Spleen (tissue), 11 donors: ENCODE data around the gene SLC36A3. TPM values are rescaled to one million over a fixed set of nuclear protein-coding genes. Genes with fewer than 3 reads are reported as not detected.

Source experiments
- DNase-seq: peaks from one replicate; pipeline ENCODE4 v3.0.0-alpha.2; 2020
- H3K27ac ChIP-seq, 8 donors: fragments of 200-600 bp; sonication (generic) in 7 of 8; 1 replicate in 4 of 8; 2 replicates in 4 of 8; pipeline versions ENCODE4 v1.5.0 to v1.8.0; 2016 to 2021; ENCODE audit warnings: inconsistent platforms in 4 of 8, mild to moderate bottlenecking in 4 of 8, moderate library complexity in 1 of 8
- H3K27me3 ChIP-seq, 7 donors: fragments of 200-600 bp; sonication (generic) in 6 of 7; replicated peaks in 1 of 7; 1 replicate in 4 of 7; 2 replicates in 3 of 7; pipeline versions ENCODE4 v1.5.0 to v1.8.0; 2016 to 2021; ENCODE audit warnings: inconsistent platforms in 3 of 7, mild to moderate bottlenecking in 1 of 7
- H3K36me3 ChIP-seq, 6 donors: fragments of 200-600 bp; sonication (generic) in 5 of 6; 1 replicate in 4 of 6; 2 replicates in 2 of 6; pipeline versions ENCODE4 v1.5.0 to v1.8.0; 2016 to 2021; ENCODE audit warnings: inconsistent platforms in 2 of 6
- H3K4me1 ChIP-seq, 6 donors: fragments of 200-600 bp; sonication (generic) in 5 of 6; 1 replicate in 3 of 6; 2 replicates in 3 of 6; pipeline versions ENCODE4 v1.5.0 to v1.8.0; 2016 to 2021; ENCODE audit warnings: inconsistent platforms in 3 of 6
- H3K4me3 ChIP-seq, 8 donors: fragments of 200-600 bp; sonication (generic) in 7 of 8; 1 replicate in 4 of 8; 2 replicates in 4 of 8; pipeline versions ENCODE4 v1.5.0 to v1.8.0; 2016 to 2021; ENCODE audit warnings: inconsistent platforms in 4 of 8, mild to moderate bottlenecking in 4 of 8, moderate library complexity in 2 of 8
- H3K9me3 ChIP-seq, 8 donors: fragments of 200-600 bp; sonication (generic) in 7 of 8; 1 replicate in 4 of 8; 2 replicates in 4 of 8; pipeline versions ENCODE4 v1.5.0 to v1.8.0; 2016 to 2021; ENCODE audit warnings: inconsistent platforms in 4 of 8
- POLR2A ChIP-seq, 3 donors: fragments of 450-650 bp; IDR thresholded peaks; one replicate each; pipeline ENCODE4 v1.5.1; 2017; ENCODE audit warnings: antibody characterized with exemption in 3 of 3, mild to moderate bottlenecking in 1 of 3
- POLR2AphosphoS5 ChIP-seq, 3 donors: sonication (generic); formaldehyde crosslinking; IDR thresholded peaks; one replicate each; pipeline ENCODE4 v1.5.1; 2017; ENCODE audit warnings: antibody characterized with exemption in 3 of 3
- WGBS, 5 donors: extraction: QIAGEN DNeasy Blood & Tissue Kit in 3 of 5; methylation state at CpG; one replicate each; pipeline versions ENCODE4 v1.1.5 to v1.1.7; 2013 to 2018; 5-methylcytosine and 5-hydroxymethylcytosine counted together
- intact Hi-C: fragments of 100-400 bp; cut with DNase I; formaldehyde crosslinking; loops from one replicate; pipeline ENCODE4 v1.15.0; 2023; ENCODE audit warnings: low total_unique reads
- polyA plus RNA-seq, 3 donors: library from polyadenylated mRNA; stranded (reverse); fragments of 200-250 nt; gene quantifications; one replicate each; pipeline ENCODE4 v1.2.1, GENCODE V29; 2013
- total RNA-seq, 7 donors: library from RNA; depleted of rRNA in 3 of 7; stranded (reverse); fragments of >200 nt in 3 of 7; fragmentation: NEBNext Ultra II Directional in 4 of 7; extraction: Animal tissue kit (Norgen Biotek cat#: 25700) in 4 of 7; gene quantifications; one replicate each; pipeline versions ENCODE4 v1.1.0 to v1.2.1, GENCODE V29; 2016 to 2021
- TF ChIP-seq, protein P1 (sequence below), 11 experiments: fragments of 200-600 bp in 7 of 11; fragments of 450-650 bp in 4 of 11; sonication (generic) in 4 of 11; IDR thresholded peaks in 8 of 11; conservative IDR thresholded peaks in 3 of 11; 1 replicate in 7 of 11; 2 replicates in 4 of 11; pipeline versions ENCODE4 v1.4.0 to v1.8.0; 2016 to 2021; ENCODE audit warnings: antibody characterized with exemption in 11 of 11, inconsistent platforms in 4 of 11, mild to moderate bottlenecking in 1 of 11
- donor health status: healthy with polysubstance abuse.
- donor health status: DM: no; HTN: no; CAD: no; lungs with moderate emphysema.
- donor health status: DM: no; HTN: no; CAD: no.
- donor health status: Bipolar disorder and iron deficiency.
- donor health status: healthy.
- donor health status: DM: no; HTN: no; CAD: no.
- donor health status: DM: yes; HTN: yes; CAD: no.

SLC36A3 gene
- total and polyA plus RNA-seq, 10 donors, result not detected

DNA sequence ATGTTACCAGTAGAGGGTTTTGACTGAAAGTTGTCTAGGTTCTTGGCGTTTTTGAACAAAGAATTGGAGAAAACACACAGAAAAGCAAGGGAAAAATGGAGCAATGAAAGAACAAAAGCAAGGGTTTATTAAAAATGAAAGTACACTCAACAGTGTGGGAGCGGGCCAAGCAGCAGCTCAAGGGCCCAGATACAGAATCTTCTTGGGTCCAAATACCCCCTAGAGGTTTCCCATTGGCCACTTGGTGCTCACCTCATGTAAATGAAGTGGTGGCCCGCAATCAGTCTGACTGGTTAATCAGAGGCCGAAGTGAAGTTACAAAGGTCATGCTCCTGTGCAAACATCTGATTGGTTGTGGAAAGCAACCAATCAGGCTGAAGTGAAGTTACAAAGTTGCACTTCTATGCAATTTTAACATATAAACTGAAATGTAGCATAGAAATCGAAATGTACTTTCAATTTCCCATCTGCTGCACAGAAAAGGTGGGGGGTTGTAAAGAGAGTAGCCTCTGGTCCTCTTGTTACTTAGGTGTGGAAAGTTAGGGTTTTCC is 52.5 kb downstream of the SLC36A3 start:
- intact Hi-C loops, result no loop called here
- 72 to 85% (median 75%) methylated on average over 5 of the region's 5 CpGs for WGBS, 5 donors
- Histone ChIP-seq H3K4me3 (peak overlapping the region in 1 of 8 donors; percentile 97), H3K27me3 (no peaks in the 10 kb centered on the region), H3K9me3 (no peaks in the 10 kb centered on the region), H3K36me3 (no peaks in the 10 kb centered on the region), H3K27ac (peak overlapping the region in 6 of 8 donors; percentile 51 to 94 (median 87)), H3K4me1 (peaks cover 18 to 55% (median 44%) of the 10 kb centered on the region in 6 donors)
- no peak for DNase-seq
- TF ChIP-seq POLR2A (IDR thresholded peaks at IDR 0.05) (no peak), POLR2AphosphoS5 (IDR thresholded peaks at IDR 0.05) (no peak)
- TF ChIP-seq, protein P1, sequence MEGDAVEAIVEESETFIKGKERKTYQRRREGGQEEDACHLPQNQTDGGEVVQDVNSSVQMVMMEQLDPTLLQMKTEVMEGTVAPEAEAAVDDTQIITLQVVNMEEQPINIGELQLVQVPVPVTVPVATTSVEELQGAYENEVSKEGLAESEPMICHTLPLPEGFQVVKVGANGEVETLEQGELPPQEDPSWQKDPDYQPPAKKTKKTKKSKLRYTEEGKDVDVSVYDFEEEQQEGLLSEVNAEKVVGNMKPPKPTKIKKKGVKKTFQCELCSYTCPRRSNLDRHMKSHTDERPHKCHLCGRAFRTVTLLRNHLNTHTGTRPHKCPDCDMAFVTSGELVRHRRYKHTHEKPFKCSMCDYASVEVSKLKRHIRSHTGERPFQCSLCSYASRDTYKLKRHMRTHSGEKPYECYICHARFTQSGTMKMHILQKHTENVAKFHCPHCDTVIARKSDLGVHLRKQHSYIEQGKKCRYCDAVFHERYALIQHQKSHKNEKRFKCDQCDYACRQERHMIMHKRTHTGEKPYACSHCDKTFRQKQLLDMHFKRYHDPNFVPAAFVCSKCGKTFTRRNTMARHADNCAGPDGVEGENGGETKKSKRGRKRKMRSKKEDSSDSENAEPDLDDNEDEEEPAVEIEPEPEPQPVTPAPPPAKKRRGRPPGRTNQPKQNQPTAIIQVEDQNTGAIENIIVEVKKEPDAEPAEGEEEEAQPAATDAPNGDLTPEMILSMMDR (IDR thresholded peaks at IDR 0.05 in 8 of 11, conservative IDR thresholded peaks at IDR 0.05 in 3 of 11), result no peak

DNA sequence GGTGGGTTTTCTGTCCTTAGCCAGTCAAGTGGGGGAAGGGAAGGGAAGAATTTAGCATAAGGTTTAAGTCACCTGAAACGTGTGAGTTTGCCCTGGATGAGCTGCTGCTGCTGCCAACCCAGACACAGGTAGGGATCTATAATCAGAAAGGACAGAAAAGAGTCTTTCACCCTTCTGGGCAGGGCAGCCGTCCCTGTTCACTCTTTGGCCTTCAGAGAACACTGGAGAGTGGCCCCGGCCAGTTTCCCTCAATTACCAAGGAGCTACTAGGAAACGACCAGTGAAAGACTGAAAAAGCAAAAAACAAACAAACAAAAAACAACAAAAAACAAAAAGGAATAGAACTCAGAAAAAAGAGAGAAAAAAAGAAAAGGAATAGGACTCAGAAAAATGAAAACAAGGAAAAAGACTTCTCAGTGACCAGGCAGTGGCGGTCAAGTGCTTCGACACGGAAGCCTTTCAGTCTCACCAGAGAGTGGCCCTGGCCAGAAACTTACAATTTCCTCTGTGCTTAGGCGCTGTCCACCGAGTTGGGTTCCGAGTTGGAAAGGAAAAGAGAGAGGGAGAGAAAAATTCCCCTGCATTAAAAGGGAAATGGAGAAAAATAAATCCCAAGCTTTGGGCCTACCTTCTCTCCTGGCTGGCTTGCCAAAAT is 53.1 kb downstream of the SLC36A3 start:
- H3K27me3 ChIP-seq, result no peaks in the 10 kb centered on the region
- H3K27ac ChIP-seq, result peak overlapping the region in 6 of 8 donors; percentile 51 to 94 (median 87)
- H3K9me3 ChIP-seq, result no peaks in the 10 kb centered on the region
- H3K36me3 ChIP-seq, result no peaks in the 10 kb centered on the region
- peak overlapping the region in 1 of 8 donors; percentile 97 for H3K4me3 ChIP-seq
- WGBS, 5 donors, result 72 to 81% (median 81%) methylated on average over 10 of the region's 10 CpGs
- peaks cover 18 to 52% (median 39%) of the 10 kb centered on the region in 6 donors for H3K4me1 ChIP-seq
- intact Hi-C loops, result no loop called here
- no peak for TF ChIP-seq POLR2A (IDR thresholded peaks at IDR 0.05)
- TF ChIP-seq POLR2AphosphoS5 (IDR thresholded peaks at IDR 0.05), result no peak
- TF ChIP-seq, protein P1 (IDR thresholded peaks at IDR 0.05 in 8 of 11, conservative IDR thresholded peaks at IDR 0.05 in 3 of 11), result no peak
- no peak for DNase-seq

DNA sequence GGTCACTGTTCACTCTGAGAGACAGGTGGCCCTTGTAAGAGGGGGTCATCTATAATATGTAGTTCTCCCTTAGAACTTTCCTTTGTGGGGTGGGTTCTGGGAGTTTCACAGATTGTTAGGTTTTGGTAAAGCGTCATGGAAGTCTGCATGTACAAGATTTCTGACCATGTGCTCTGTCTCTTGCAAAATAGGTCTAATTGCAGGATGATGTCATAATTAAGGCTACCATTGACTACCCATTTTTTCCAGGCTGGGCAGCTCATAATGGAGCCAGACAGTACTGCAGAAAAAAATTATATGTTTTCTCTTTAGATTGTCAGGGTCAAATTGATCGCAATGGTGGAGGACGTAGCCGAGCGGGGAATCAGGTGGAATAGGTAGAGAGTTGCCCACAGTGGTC is 54.3 kb downstream of the SLC36A3 start:
- no peaks in the 10 kb centered on the region for H3K27me3 ChIP-seq
- no peak for DNase-seq
- no peak overlapping the region for H3K27ac ChIP-seq
- H3K9me3 ChIP-seq, result no peaks in the 10 kb centered on the region
- no peaks in the 10 kb centered on the region for H3K36me3 ChIP-seq
- H3K4me3 ChIP-seq, result no peak overlapping the region
- intact Hi-C loops, result no loop called here
- WGBS, 5 donors, result 76 to 92% (median 81%) methylated on average over 5 of the region's 5 CpGs
- H3K4me1 ChIP-seq, result peaks cover 10 to 44% (median 27%) of the 10 kb centered on the region in 6 donors
- TF ChIP-seq POLR2A (IDR thresholded peaks at IDR 0.05), result no peak
- TF ChIP-seq, protein P1 (IDR thresholded peaks at IDR 0.05 in 8 of 11, conservative IDR thresholded peaks at IDR 0.05 in 3 of 11), result no peak
- no peak for TF ChIP-seq POLR2AphosphoS5 (IDR thresholded peaks at IDR 0.05)

DNA sequence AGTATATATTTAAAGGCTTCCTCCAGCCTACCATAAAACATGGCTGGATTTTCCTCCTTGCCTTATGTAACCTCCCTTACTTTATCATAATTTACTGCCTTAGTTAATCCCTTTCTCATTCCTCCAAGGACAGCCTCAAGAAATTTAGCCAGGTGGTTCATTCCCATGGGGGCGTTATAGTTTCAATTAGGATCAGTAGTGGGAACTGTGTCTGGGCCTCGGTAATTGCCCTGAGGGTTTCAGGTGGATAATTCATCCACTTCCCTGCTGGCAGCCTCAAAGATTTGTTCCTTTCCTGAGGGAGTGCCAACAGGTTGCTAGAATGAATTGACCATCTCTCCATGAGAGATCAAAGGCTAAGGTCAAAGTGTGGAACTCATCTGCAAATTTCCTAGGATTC is 54.9 kb downstream of the SLC36A3 start:
- intact Hi-C loops, result no loop called here

More for the DNA sequence above, 54.9 kb downstream of the SLC36A3 start:
- no peaks in the 10 kb centered on the region for H3K9me3 ChIP-seq
- no peak overlapping the region for H3K4me3 ChIP-seq
- H3K36me3 ChIP-seq, result no peaks in the 10 kb centered on the region
- 77 to 87% (median 82%) methylated on average over 2 of the region's 2 CpGs for WGBS, 5 donors
- no peak overlapping the region for H3K27ac ChIP-seq
- TF ChIP-seq POLR2A (IDR thresholded peaks at IDR 0.05), result no peak
- TF ChIP-seq POLR2AphosphoS5 (IDR thresholded peaks at IDR 0.05), result no peak
- TF ChIP-seq, protein P1 (IDR thresholded peaks at IDR 0.05 in 8 of 11, conservative IDR thresholded peaks at IDR 0.05 in 3 of 11), result no peak
- peaks cover 5 to 40% (median 21%) of the 10 kb centered on the region in 6 donors for H3K4me1 ChIP-seq
- no peak for DNase-seq
- no peaks in the 10 kb centered on the region for H3K27me3 ChIP-seq
